ENCODE data around the gene MAML2. TPM values are rescaled to one million over a fixed set of nuclear protein-coding genes. Genes with fewer than 3 reads are reported as not detected.

Gene MAML2
- polyA plus RNA-seq, 3 donors: 0.57 to 7.6 (median 1.2) TPM

DNA sequence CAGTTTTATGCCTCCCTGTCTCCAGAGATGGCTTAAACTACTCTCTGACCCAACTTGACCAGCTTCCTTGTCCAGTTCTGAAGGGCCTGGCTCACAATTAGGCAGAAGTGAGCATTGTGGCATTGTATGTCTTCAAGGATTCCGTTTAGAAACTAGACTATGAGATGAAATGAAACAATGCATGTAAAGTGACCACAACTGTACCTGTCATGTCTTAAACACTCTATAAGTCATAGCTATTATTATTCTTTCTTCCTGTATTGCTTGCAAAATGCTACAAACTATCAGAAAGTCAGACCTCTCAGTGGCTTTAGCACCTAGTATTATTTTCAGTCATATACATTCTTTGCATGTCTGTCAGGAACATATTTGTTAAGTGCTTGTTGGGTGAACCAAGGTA lies 291.2 kb downstream of the MAML2 start:
- intact Hi-C loops (cut with micrococcal nuclease): loop anchor here in 1 of 2 donors (5.0 to 10.0 kb wide), 2 partner anchors 113 to 290 kb away; partner anchors contain the start of gene MAML2
- H4K20me1 ChIP-seq (ENCODE audit: insufficient read depth, low read length): no peaks in the 10 kb centered on the region
- no peak overlapping the region for H3K4me2 ChIP-seq (replicated peaks; ENCODE audit: extremely low read depth, low read length, poor library complexity, severe bottlenecking)
- no peak for DNase-seq
- H3K4me3 ChIP-seq (replicated peaks in 1 of 3; ENCODE audit: low read depth in 2 of 3, low read length in 3 of 3): no peak overlapping the region
- Mint-ChIP-seq H3K36me3 (no peaks in the 10 kb centered on the region), H3K27me3 (ENCODE audit: low read depth in 3 of 3) (no peaks in the 10 kb centered on the region), H3K4me1 (peaks cover 12% of the 10 kb centered on the region), H3K4me3 (no peak overlapping the region), H3K9me3 (no peaks in the 10 kb centered on the region), H3K27ac (no peak overlapping the region)
- no peaks in the 10 kb centered on the region for H3K79me2 ChIP-seq (ENCODE audit: insufficient read depth, low read length)
- TF ChIP-seq, protein P1, sequence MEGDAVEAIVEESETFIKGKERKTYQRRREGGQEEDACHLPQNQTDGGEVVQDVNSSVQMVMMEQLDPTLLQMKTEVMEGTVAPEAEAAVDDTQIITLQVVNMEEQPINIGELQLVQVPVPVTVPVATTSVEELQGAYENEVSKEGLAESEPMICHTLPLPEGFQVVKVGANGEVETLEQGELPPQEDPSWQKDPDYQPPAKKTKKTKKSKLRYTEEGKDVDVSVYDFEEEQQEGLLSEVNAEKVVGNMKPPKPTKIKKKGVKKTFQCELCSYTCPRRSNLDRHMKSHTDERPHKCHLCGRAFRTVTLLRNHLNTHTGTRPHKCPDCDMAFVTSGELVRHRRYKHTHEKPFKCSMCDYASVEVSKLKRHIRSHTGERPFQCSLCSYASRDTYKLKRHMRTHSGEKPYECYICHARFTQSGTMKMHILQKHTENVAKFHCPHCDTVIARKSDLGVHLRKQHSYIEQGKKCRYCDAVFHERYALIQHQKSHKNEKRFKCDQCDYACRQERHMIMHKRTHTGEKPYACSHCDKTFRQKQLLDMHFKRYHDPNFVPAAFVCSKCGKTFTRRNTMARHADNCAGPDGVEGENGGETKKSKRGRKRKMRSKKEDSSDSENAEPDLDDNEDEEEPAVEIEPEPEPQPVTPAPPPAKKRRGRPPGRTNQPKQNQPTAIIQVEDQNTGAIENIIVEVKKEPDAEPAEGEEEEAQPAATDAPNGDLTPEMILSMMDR (IDR thresholded peaks at IDR 0.05): no peak
- no peaks in the 10 kb centered on the region for H3K27me3 ChIP-seq (ENCODE audit: control insufficient read depth in 2 of 2, insufficient read depth in 2 of 2, low read length in 2 of 2)
- H2AFZ ChIP-seq (ENCODE audit: insufficient read depth, low read depth, low read length, poor library complexity, severe bottlenecking): no peak overlapping the region
- H3K9me3 ChIP-seq (replicated peaks in 1 of 2; ENCODE audit: control insufficient read depth in 1 of 2, insufficient read depth in 1 of 2, low read length in 2 of 2): no peaks in the 10 kb centered on the region
- no peak overlapping the region for H3K27ac ChIP-seq (ENCODE audit: low read depth in 1 of 2, low read length in 2 of 2)
- no CpG with 5 or more reads among the region's 1 CpG for WGBS (ENCODE audit: insufficient coverage)
- no peak overlapping the region for H3K9ac ChIP-seq (ENCODE audit: insufficient read depth, low read length, poor library complexity, severe bottlenecking)
- H3K4me1 ChIP-seq (ENCODE audit: control insufficient read depth in 1 of 2, insufficient read depth in 2 of 2, low read length in 2 of 2): peaks cover 11 to 13% of the 10 kb centered on the region in 2 donors
- no peaks in the 10 kb centered on the region for H3K36me3 ChIP-seq (replicated peaks in 1 of 2; ENCODE audit: control insufficient read depth in 1 of 2, insufficient read depth in 2 of 2, low read length in 2 of 2)

DNA sequence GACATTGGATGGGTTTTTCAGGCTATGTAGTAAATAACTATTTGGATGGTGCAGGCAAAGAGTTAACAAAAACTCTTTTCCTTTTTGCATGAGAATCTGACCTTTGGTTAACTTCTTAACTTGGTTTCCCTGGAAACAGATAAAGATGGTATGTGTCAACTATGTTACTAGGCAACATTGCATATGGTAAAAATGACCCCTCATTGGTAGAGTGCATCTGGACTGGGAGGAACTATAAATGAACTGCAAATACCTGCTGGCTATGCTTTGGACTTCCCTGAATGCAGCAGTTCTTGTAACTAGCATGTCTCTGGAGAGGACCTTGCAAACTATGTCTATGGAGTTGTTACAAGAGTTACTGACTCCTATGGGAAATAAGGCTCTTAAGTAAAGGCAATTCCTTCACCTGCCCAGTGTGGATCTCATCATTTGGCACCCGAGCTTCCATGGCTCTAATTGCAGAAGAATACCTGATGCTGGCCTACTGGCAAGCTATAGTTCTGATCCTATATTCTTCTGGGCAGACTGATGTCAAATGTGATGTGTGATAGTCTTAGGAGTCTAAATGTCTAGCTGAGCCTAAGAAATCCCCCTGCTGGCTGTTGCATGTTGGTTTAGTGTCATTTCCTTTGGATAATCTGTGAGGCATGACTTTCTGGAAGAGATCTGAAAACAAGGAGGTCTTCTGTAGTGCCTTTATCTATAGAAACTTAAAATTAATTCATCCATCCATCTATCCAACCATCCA lies 292.4 kb downstream of the MAML2 start:
- Mint-ChIP-seq H3K36me3 (no peaks in the 10 kb centered on the region), H3K9me3 (no peaks in the 10 kb centered on the region), H3K4me3 (no peak overlapping the region), H3K27me3 (ENCODE audit: low read depth in 3 of 3) (no peaks in the 10 kb centered on the region), H3K27ac (no peak overlapping the region), H3K4me1 (peaks cover 16% of the 10 kb centered on the region)
- H4K20me1 ChIP-seq (ENCODE audit: insufficient read depth, low read length): no peaks in the 10 kb centered on the region
- WGBS (ENCODE audit: insufficient coverage): 100% methylated on average over 1 of the region's 1 CpG
- H3K36me3 ChIP-seq (replicated peaks in 1 of 2; ENCODE audit: control insufficient read depth in 1 of 2, insufficient read depth in 2 of 2, low read length in 2 of 2): no peaks in the 10 kb centered on the region
- TF ChIP-seq, protein P1 (IDR thresholded peaks at IDR 0.05): no peak
- no peaks in the 10 kb centered on the region for H3K27me3 ChIP-seq (ENCODE audit: control insufficient read depth in 2 of 2, insufficient read depth in 2 of 2, low read length in 2 of 2)
- no peak overlapping the region for H3K4me2 ChIP-seq (replicated peaks; ENCODE audit: extremely low read depth, low read length, poor library complexity, severe bottlenecking)
- no peak overlapping the region for H2AFZ ChIP-seq (ENCODE audit: insufficient read depth, low read depth, low read length, poor library complexity, severe bottlenecking)
- peaks cover 11 to 18% of the 10 kb centered on the region in 2 donors for H3K4me1 ChIP-seq (ENCODE audit: control insufficient read depth in 1 of 2, insufficient read depth in 2 of 2, low read length in 2 of 2)
- H3K9ac ChIP-seq (ENCODE audit: insufficient read depth, low read length, poor library complexity, severe bottlenecking): no peak overlapping the region
- no peaks in the 10 kb centered on the region for H3K79me2 ChIP-seq (ENCODE audit: insufficient read depth, low read length)
- H3K27ac ChIP-seq (ENCODE audit: low read depth in 1 of 2, low read length in 2 of 2): no peak overlapping the region
- no peaks in the 10 kb centered on the region for H3K9me3 ChIP-seq (replicated peaks in 1 of 2; ENCODE audit: control insufficient read depth in 1 of 2, insufficient read depth in 1 of 2, low read length in 2 of 2)
- no peak for DNase-seq
- intact Hi-C loops (cut with micrococcal nuclease): loop anchor here in 1 of 2 donors (5.0 to 10.0 kb wide), 2 partner anchors 114 to 292 kb away; partner anchors contain the start of gene MAML2
- H3K4me3 ChIP-seq (replicated peaks in 1 of 3; ENCODE audit: low read depth in 2 of 3, low read length in 3 of 3): no peak overlapping the region
